IPS-20b (cell line): ENCODE results near the gene PADI2.

Experiments
- H3K27ac ChIP-seq: one replicate; pipeline ENCODE4 v1.5.1; 2013; ENCODE audit warnings: low read length
- H3K27me3 ChIP-seq: 2 replicates; pipeline ENCODE4 v1.6.1; 2013; ENCODE audit warnings: mild to moderate bottlenecking, low read length, inconsistent platforms; ENCODE audit not compliant: insufficient read depth
- H3K36me3 ChIP-seq: 2 replicates; pipeline ENCODE4 v1.6.1; 2013; ENCODE audit warnings: low read depth, mild to moderate bottlenecking, inconsistent platforms, low read length, moderate library complexity; ENCODE audit not compliant: insufficient read depth
- H3K4me1 ChIP-seq: 2 replicates; pipeline ENCODE4 v1.6.1; 2013; ENCODE audit warnings: mild to moderate bottlenecking, control low read depth, inconsistent platforms, low read length, moderate library complexity; ENCODE audit not compliant: insufficient read depth
- H3K4me3 ChIP-seq: 2 replicates; pipeline ENCODE4 v1.5.1; 2013; ENCODE audit warnings: mild to moderate bottlenecking, low read length, inconsistent platforms
- H3K9ac ChIP-seq: 2 replicates; pipeline ENCODE4 v1.6.1; 2013; ENCODE audit warnings: low read depth, mild to moderate bottlenecking, inconsistent platforms, low read length, moderate library complexity
- H3K9me3 ChIP-seq: 2 replicates; pipeline ENCODE4 v1.6.1; 2013; ENCODE audit warnings: mild to moderate bottlenecking, low read depth, low read length, inconsistent platforms; ENCODE audit not compliant: insufficient read depth

PADI2 gene

GRCh38 chr1:17045150-17045549, 74.1 kb downstream of the PADI2 start:
- peaks cover 54% of the 10 kb centered on the region for H3K36me3 ChIP-seq
- H3K27ac ChIP-seq: no peak overlapping the region
- no peak overlapping the region for H3K9ac ChIP-seq
- no peaks in the 10 kb centered on the region for H3K9me3 ChIP-seq
- H3K27me3 ChIP-seq: no peaks in the 10 kb centered on the region
- H3K4me1 ChIP-seq: peaks cover 3% of the 10 kb centered on the region; the same call in 1 of the 2 replicates
- no peak overlapping the region for H3K4me3 ChIP-seq

- no peak overlapping the region for H3K9ac ChIP-seq
- H3K27me3 ChIP-seq: no peaks in the 10 kb centered on the region
- H3K4me3 ChIP-seq: no peak overlapping the region
- no peaks in the 10 kb centered on the region for H3K9me3 ChIP-seq
- H3K36me3 ChIP-seq: peaks cover 56% of the 10 kb centered on the region
- H3K4me1 ChIP-seq: peaks cover 3% of the 10 kb centered on the region; the same call in 1 of the 2 replicates
- no peak overlapping the region for H3K27ac ChIP-seq
Observed at GRCh38 chr1:17043676-17044075, 75.6 kb downstream of the PADI2 start.

- no peaks in the 10 kb centered on the region for H3K9me3 ChIP-seq
- H3K9ac ChIP-seq: no peak overlapping the region
- no peaks in the 10 kb centered on the region for H3K27me3 ChIP-seq
- H3K4me3 ChIP-seq: no peak overlapping the region
- no peaks in the 10 kb centered on the region for H3K4me1 ChIP-seq
- no peak overlapping the region for H3K27ac ChIP-seq
- peaks cover 65% of the 10 kb centered on the region for H3K36me3 ChIP-seq
Observed at GRCh38 chr1:17040135-17040534, 79.1 kb downstream of the PADI2 start.

GRCh38 chr1:17039522-17039921, 79.7 kb downstream of the PADI2 start:
- no peak overlapping the region for H3K27ac ChIP-seq
- no peak overlapping the region for H3K4me3 ChIP-seq
- no peak overlapping the region for H3K9ac ChIP-seq
- no peaks in the 10 kb centered on the region for H3K27me3 ChIP-seq
- H3K36me3 ChIP-seq: peaks cover 64% of the 10 kb centered on the region
- H3K4me1 ChIP-seq: no peaks in the 10 kb centered on the region
- H3K9me3 ChIP-seq: no peaks in the 10 kb centered on the region

GRCh38 chr1:17033481-17033880, 85.8 kb downstream of the PADI2 start:
- Histone ChIP-seq H3K4me3 (no peak overlapping the region), H3K9me3 (no peaks in the 10 kb centered on the region), H3K4me1 (no peaks in the 10 kb centered on the region), H3K27me3 (no peaks in the 10 kb centered on the region), H3K9ac (no peak overlapping the region), H3K27ac (no peak overlapping the region), H3K36me3 (peaks cover 51% of the 10 kb centered on the region)

- H3K9me3 ChIP-seq: no peaks in the 10 kb centered on the region
- H3K9ac ChIP-seq: no peak overlapping the region
- no peak overlapping the region for H3K4me3 ChIP-seq
- H3K27ac ChIP-seq: no peak overlapping the region
- H3K4me1 ChIP-seq: no peaks in the 10 kb centered on the region
- peaks cover 54% of the 10 kb centered on the region for H3K36me3 ChIP-seq
- H3K27me3 ChIP-seq: no peaks in the 10 kb centered on the region
Observed at GRCh38 chr1:17032741-17033140, 86.5 kb downstream of the PADI2 start.

- Histone ChIP-seq H3K36me3 (peaks cover 66% of the 10 kb centered on the region), H3K27me3 (no peaks in the 10 kb centered on the region), H3K9me3 (no peaks in the 10 kb centered on the region), H3K9ac (no peak overlapping the region), H3K4me3 (no peak overlapping the region), H3K27ac (no peak overlapping the region), H3K4me1 (no peaks in the 10 kb centered on the region)
Observed at GRCh38 chr1:17031436-17031835, 87.8 kb downstream of the PADI2 start.

- Histone ChIP-seq H3K36me3 (peaks cover 76% of the 10 kb centered on the region), H3K27me3 (no peaks in the 10 kb centered on the region), H3K4me1 (no peaks in the 10 kb centered on the region), H3K27ac (no peak overlapping the region), H3K9ac (no peak overlapping the region), H3K4me3 (no peak overlapping the region), H3K9me3 (no peaks in the 10 kb centered on the region)
Observed at GRCh38 chr1:17030206-17030605, 89.0 kb downstream of the PADI2 start.

- H3K36me3 ChIP-seq: peaks cover 83% of the 10 kb centered on the region
- no peak overlapping the region for H3K27ac ChIP-seq
- H3K9ac ChIP-seq: no peak overlapping the region
- no peaks in the 10 kb centered on the region for H3K4me1 ChIP-seq
- no peaks in the 10 kb centered on the region for H3K27me3 ChIP-seq
- H3K9me3 ChIP-seq: no peaks in the 10 kb centered on the region
- no peak overlapping the region for H3K4me3 ChIP-seq
Observed at GRCh38 chr1:17028662-17029188, 90.5 kb downstream of the PADI2 start.

- H3K9ac ChIP-seq: no peak overlapping the region
- H3K4me1 ChIP-seq: no peaks in the 10 kb centered on the region
- peaks cover 86% of the 10 kb centered on the region for H3K36me3 ChIP-seq
- H3K27ac ChIP-seq: no peak overlapping the region
- no peaks in the 10 kb centered on the region for H3K27me3 ChIP-seq
- H3K9me3 ChIP-seq: no peaks in the 10 kb centered on the region
- H3K4me3 ChIP-seq: no peak overlapping the region
Observed at GRCh38 chr1:17027900-17028299, 91.4 kb downstream of the PADI2 start.

GRCh38 chr1:17027403-17027802, 91.8 kb downstream of the PADI2 start:
- Histone ChIP-seq H3K36me3 (peaks cover 86% of the 10 kb centered on the region), H3K9me3 (no peaks in the 10 kb centered on the region), H3K4me3 (no peak overlapping the region), H3K27me3 (no peaks in the 10 kb centered on the region), H3K9ac (no peak overlapping the region), H3K4me1 (no peaks in the 10 kb centered on the region), H3K27ac (no peak overlapping the region)

GRCh38 chr1:17024721-17025120, 94.5 kb downstream of the PADI2 start:
- H3K4me1 ChIP-seq: no peaks in the 10 kb centered on the region
- no peak overlapping the region for H3K27ac ChIP-seq
- H3K4me3 ChIP-seq: no peak overlapping the region
- no peaks in the 10 kb centered on the region for H3K27me3 ChIP-seq
- H3K9me3 ChIP-seq: no peaks in the 10 kb centered on the region
- H3K9ac ChIP-seq: no peak overlapping the region
- peaks cover 98% of the 10 kb centered on the region for H3K36me3 ChIP-seq
